Fibroblast of lung (primary cell): ENCODE results near the gene FSTL3. TPM values are rescaled to one million over a fixed set of nuclear protein-coding genes. Genes with fewer than 3 reads are reported as not detected.

ENCODE experiments used
- DNase-seq, 2 donors: peaks; one replicate each; pipeline versions ENCODE4 v3.0.0 to v3.0.0-alpha.2; 2010; ENCODE audit warnings: low read depth in 2 of 2
- H2AFZ ChIP-seq: 2 replicates; pipeline ENCODE4 v1.5.1; 2012; ENCODE audit warnings: low read length, control low read depth, inconsistent platforms
- H3K27ac ChIP-seq: 2 replicates; pipeline ENCODE4 v1.5.1; 2011; ENCODE audit warnings: low read length, control low read depth; ENCODE audit not compliant: insufficient read depth
- H3K27me3 ChIP-seq: 2 replicates; pipeline ENCODE4 v1.5.1; 2011; ENCODE audit warnings: mild to moderate bottlenecking, low read length; ENCODE audit not compliant: control insufficient read depth, insufficient read depth
- H3K36me3 ChIP-seq: 2 replicates; pipeline ENCODE4 v1.5.1; 2011; ENCODE audit warnings: low read length; ENCODE audit not compliant: control insufficient read depth, insufficient read depth
- H3K4me1 ChIP-seq: 2 replicates; pipeline ENCODE4 v1.5.1; 2011; ENCODE audit warnings: low read length; ENCODE audit not compliant: control insufficient read depth, insufficient read depth; ENCODE audit errors: extremely low read depth
- H3K4me2 ChIP-seq: 2 replicates; pipeline ENCODE4 v1.5.1; 2011; ENCODE audit warnings: low read length, control low read depth; ENCODE audit not compliant: insufficient read depth; ENCODE audit errors: extremely low read depth
- H3K4me3 ChIP-seq, 4 experiments: fragments of 200-600 bp in 1 of 4; sonication (generic) in 1 of 4; replicated peaks in 1 of 4; 2 replicates each; pipeline ENCODE4 v1.5.1; 2011 to 2016; ENCODE audit warnings: low read length in 4 of 4, low read depth in 3 of 4, mild to moderate bottlenecking in 3 of 4, control low read depth in 2 of 4, inconsistent platforms in 1 of 4, mixed read lengths in 1 of 4; ENCODE audit not compliant: insufficient read depth in 1 of 4; ENCODE audit errors: control extremely low read depth in 1 of 4
- H3K79me2 ChIP-seq: 2 replicates; pipeline ENCODE4 v1.5.1; 2012; ENCODE audit warnings: mild to moderate bottlenecking, low read length, inconsistent platforms; ENCODE audit not compliant: control insufficient read depth, insufficient read depth
- H3K9ac ChIP-seq: 2 replicates; pipeline ENCODE4 v1.5.1; 2011; ENCODE audit warnings: mild to moderate bottlenecking, low read length, control low read depth; ENCODE audit not compliant: insufficient read depth
- H3K9me3 ChIP-seq: 2 replicates; pipeline ENCODE4 v1.5.1; 2012; ENCODE audit warnings: low read depth, low read length; ENCODE audit not compliant: control insufficient read depth, insufficient read depth
- H4K20me1 ChIP-seq: 2 replicates; pipeline ENCODE4 v1.5.1; 2011; ENCODE audit warnings: low read length; ENCODE audit not compliant: control insufficient read depth, insufficient read depth; ENCODE audit errors: extremely low read depth
- CTCF ChIP-seq, 2 donors: IDR thresholded peaks in 1 of 2; conservative IDR thresholded peaks in 1 of 2; 1 replicate in 1 of 2; 2 replicates in 1 of 2; pipeline ENCODE4 v1.5.1; 2011 to 2012; ENCODE audit warnings: low read length in 2 of 2, control low read depth in 1 of 2, inconsistent platforms in 1 of 2, low read depth in 1 of 2, mild to moderate bottlenecking in 1 of 2
- EZH2 ChIP-seq: IDR thresholded peaks from 2 replicates; pipeline ENCODE4 v1.5.1; 2012; ENCODE audit warnings: low read length, control low read depth, mild to moderate bottlenecking; ENCODE audit errors: missing control alignments
- polyA plus RNA-seq, 2 donors: library from polyadenylated mRNA; depleted of rRNA in 1 of 2; stranded (reverse) in 1 of 2; unstranded in 1 of 2; fragments of >200 nt; gene quantifications; 2 replicates each; pipeline ENCODE4 v1.2.1, GENCODE V29; 2011 to 2012; ENCODE audit warnings: missing spikeins in 1 of 2
- total RNA-seq: library from RNA; depleted of rRNA; stranded (reverse); fragments of >200 nt; gene quantifications from 2 replicates; pipeline ENCODE4 v1.2.1, GENCODE V29; 2014

Gene FSTL3
- total and polyA plus RNA-seq, 2 donors (not counting 1 experiment from before 2014, with no cell fraction given) = 18.6 to 26.8 TPM

DNA sequence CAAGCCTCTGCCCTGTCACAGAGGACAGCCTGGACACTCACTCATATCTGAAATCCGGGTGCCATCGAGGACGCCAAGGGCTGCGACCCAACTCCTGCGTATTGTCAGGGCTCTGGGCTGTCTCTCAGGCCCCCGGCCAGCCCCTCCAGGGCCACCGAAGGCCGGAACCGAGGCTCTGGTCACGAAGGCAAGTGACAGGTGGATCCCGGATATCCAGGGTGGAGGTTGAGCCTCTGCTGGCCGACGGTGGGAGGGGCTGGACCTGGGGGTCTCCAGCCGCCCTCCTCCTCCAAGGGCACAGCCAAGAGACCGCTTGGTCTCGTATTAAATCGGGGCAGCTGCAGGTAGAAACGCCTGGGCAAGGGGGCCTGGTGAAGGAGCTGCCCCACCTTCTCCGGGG lies 18.6 kb upstream of the FSTL3 start:
- Histone ChIP-seq H3K4me3 (no peak overlapping the region), H2AFZ (no peak overlapping the region), H3K4me2 (no peak overlapping the region), H3K27me3 (no peaks in the 10 kb centered on the region), H3K79me2 (peaks cover 98% of the 10 kb centered on the region), H4K20me1 (peaks cover 3% of the 10 kb centered on the region), H3K9me3 (no peaks in the 10 kb centered on the region), H3K36me3 (peaks cover 13% of the 10 kb centered on the region), H3K27ac (no peak overlapping the region), H3K4me1 (peaks cover 4% of the 10 kb centered on the region), H3K9ac (no peak overlapping the region)
- TF ChIP-seq EZH2 (no peak), CTCF (conservative IDR thresholded peaks at IDR 0.05 in 1 of 2, IDR thresholded peaks at IDR 0.05 in 1 of 2; ENCODE audit: low read depth in 1 of 2, low read length in 2 of 2) (no peak)
- no peak for DNase-seq

GRCh38 chr19:658059-658839 lies 17.9 kb upstream of the FSTL3 start:
- H4K20me1 ChIP-seq = peaks cover 3% of the 10 kb centered on the region
- H3K9me3 ChIP-seq = no peaks in the 10 kb centered on the region
- H3K36me3 ChIP-seq = peaks cover 13% of the 10 kb centered on the region
- peaks cover 4% of the 10 kb centered on the region for H3K4me1 ChIP-seq
- H2AFZ ChIP-seq = no peak overlapping the region
- TF ChIP-seq CTCF (conservative IDR thresholded peaks at IDR 0.05 in 1 of 2, IDR thresholded peaks at IDR 0.05 in 1 of 2; ENCODE audit: low read depth in 1 of 2, low read length in 2 of 2) (no peak), EZH2 (no peak)
- no peak overlapping the region for H3K27ac ChIP-seq
- H3K27me3 ChIP-seq = no peaks in the 10 kb centered on the region
- DNase-seq = no peak
- peaks cover 94% of the 10 kb centered on the region for H3K79me2 ChIP-seq
- H3K4me3 ChIP-seq = no peak overlapping the region
- H3K9ac ChIP-seq = peak overlapping the region; percentile 1
- H3K4me2 ChIP-seq = no peak overlapping the region

DNA sequence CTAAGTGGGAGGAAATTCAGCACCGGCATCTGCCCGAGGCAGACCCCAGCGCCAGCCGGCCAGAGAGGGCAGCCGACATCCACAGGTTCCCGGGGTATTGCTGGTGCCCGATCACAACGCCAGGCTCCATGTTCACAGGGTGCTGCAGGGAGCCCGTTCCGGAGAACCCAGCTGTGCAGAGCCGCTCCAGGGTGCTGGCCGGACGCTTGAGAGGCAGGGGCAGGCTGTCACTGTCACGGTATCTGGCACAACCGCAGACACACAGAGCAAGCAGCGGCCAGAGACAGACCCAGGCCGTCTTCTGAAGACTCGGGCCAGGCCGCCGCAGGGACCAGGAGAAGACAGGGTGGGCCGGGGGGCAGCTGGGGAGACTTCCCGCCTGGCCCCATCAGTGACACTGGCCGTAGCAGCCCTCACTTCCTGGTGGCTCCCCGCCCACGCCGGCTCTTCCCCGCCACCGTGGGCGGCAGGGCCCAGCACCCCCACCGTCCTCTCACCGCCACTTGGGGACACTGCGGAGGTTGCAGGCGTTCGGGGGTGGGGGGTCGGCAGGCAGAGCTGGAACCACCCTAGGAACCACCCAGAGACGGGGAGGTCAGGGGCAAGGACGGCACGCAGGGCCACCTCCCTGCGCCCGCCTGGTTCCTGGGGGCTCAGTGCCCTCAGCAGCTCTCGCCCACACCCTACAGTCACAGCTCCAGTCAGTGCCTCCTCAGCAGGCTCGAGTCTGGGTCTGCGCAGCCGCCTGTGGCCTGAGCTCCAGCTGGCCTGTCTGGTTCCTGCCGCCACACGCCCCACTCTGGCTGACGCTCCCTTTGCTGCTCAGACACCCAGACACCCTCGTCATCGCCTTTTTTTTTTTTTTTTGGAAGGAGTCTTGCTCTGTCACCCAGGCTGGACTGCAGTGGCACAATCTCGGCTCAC lies 17.0 kb upstream of the FSTL3 start:
- Histone ChIP-seq H3K4me2 (peak overlapping the region; percentile 35), H3K27me3 (no peaks in the 10 kb centered on the region), H3K27ac (peak overlapping the region; percentile 57), H3K36me3 (peaks cover 6% of the 10 kb centered on the region), H4K20me1 (peaks cover 3% of the 10 kb centered on the region), H3K79me2 (peaks cover 85% of the 10 kb centered on the region), H3K9me3 (no peaks in the 10 kb centered on the region), H3K4me1 (peaks cover 4% of the 10 kb centered on the region), H3K9ac (peak overlapping the region; percentile 42), H2AFZ (no peak overlapping the region), H3K4me3 (no peak overlapping the region)
- peak in 1 of 2 donors; percentile 67 for DNase-seq
- TF ChIP-seq CTCF (conservative IDR thresholded peaks at IDR 0.05 in 1 of 2, IDR thresholded peaks at IDR 0.05 in 1 of 2; ENCODE audit: low read depth in 1 of 2, low read length in 2 of 2) (no peak), EZH2 (no peak)
